ENCODE results near the gene ARIH1. TPM values are rescaled to one million over a fixed set of nuclear protein-coding genes. Genes with fewer than 3 reads are reported as not detected.
A peak's percentile ranks its signal among the peaks of the same experiment; 100 is the strongest.

ARIH1 gene
- total RNA-seq, 1 experiment from 2014 or later: 63.0 TPM

- Histone ChIP-seq H3K4me1 (ENCODE audit: insufficient read depth, low read length) (peaks cover 18% of the 10 kb centered on the region), H3K9me2 (replicated peaks; ENCODE audit: low read length) (no peaks in the 10 kb centered on the region), H3K27ac (ENCODE audit: low read length) (no peak overlapping the region), H3K79me2 (ENCODE audit: low read length) (peaks cover 99% of the 10 kb centered on the region), H3K36me3 (ENCODE audit: low read depth, low read length) (0 out of 2 replicates have a peak, but pooled peaks cover 3% of the 10 kb centered on the region), H3K4me3 (ENCODE audit: low read length) (no peak overlapping the region), H3F3A (ENCODE audit: low read length, unreplicated experiment) (no peaks in the 10 kb centered on the region), H3K9ac (ENCODE audit: low read length) (no peak overlapping the region), H2AFZ (ENCODE audit: low read length) (no peak overlapping the region), H3K9me3 (ENCODE audit: low read length) (no peaks in the 10 kb centered on the region), H3K27me3 (ENCODE audit: low read length) (no peaks in the 10 kb centered on the region), H4K20me1 (ENCODE audit: low read length) (peaks cover 67% of the 10 kb centered on the region), H3K4me2 (ENCODE audit: low read length) (no peak overlapping the region)
- DNase-seq (no peak), ATAC-seq (no peak)
- POLR2A ChIA-PET (ENCODE audit: unreplicated experiment): no interaction called here
- TF ChIP-seq EZH2 (IDR thresholded peaks at IDR 0.05; ENCODE audit: low read length, unreplicated experiment) (no peak), CTCF (conservative IDR thresholded peaks at IDR 0.05; ENCODE audit: low read depth, low read length) (no peak), EZH2phosphoT487 (IDR thresholded peaks at IDR 0.05; ENCODE audit: borderline replicate concordance, low read length) (no peak)
- intact Hi-C loops (cut with micrococcal nuclease): no loop called here
- CTCF ChIA-PET: no interaction called here
- BruUV-seq (replicated peaks): no TSS peak
Measured at GRCh38 chr15:72486144-72486543, 12.0 kb downstream of the ARIH1 start.

GRCh38 chr15:72487070-72487797 is 13.1 kb downstream of the ARIH1 start:
- ChIA-PET POLR2A (ENCODE audit: unreplicated experiment) (no interaction called here), CTCF (no interaction called here)
- no peaks in the 10 kb centered on the region for H3F3A ChIP-seq (ENCODE audit: low read length, unreplicated experiment)
- H4K20me1 ChIP-seq (ENCODE audit: low read length): peaks cover 70% of the 10 kb centered on the region
- H3K79me2 ChIP-seq (ENCODE audit: low read length): peaks cover 98% of the 10 kb centered on the region
- peak overlapping the region; percentile 37 for H3K4me2 ChIP-seq (ENCODE audit: low read length)
- ATAC-seq (no peak), DNase-seq (peak; percentile 32)
- no peak for TF ChIP-seq CTCF (conservative IDR thresholded peaks at IDR 0.05; ENCODE audit: low read depth, low read length)
- no peak for TF ChIP-seq EZH2phosphoT487 (IDR thresholded peaks at IDR 0.05; ENCODE audit: borderline replicate concordance, low read length)
- TF ChIP-seq EZH2 (IDR thresholded peaks at IDR 0.05; ENCODE audit: low read length, unreplicated experiment): no peak
- no peak overlapping the region for H3K9ac ChIP-seq (ENCODE audit: low read length)
- no peak overlapping the region for H3K4me3 ChIP-seq (ENCODE audit: low read length)
- BruUV-seq (replicated peaks): no TSS peak
- no peak overlapping the region for H3K27ac ChIP-seq (ENCODE audit: low read length)
- H3K4me1 ChIP-seq (ENCODE audit: insufficient read depth, low read length): peaks cover 28% of the 10 kb centered on the region
- intact Hi-C loops (cut with micrococcal nuclease): no loop called here
- no peaks in the 10 kb centered on the region for H3K9me2 ChIP-seq (replicated peaks; ENCODE audit: low read length)
- no peaks in the 10 kb centered on the region for H3K27me3 ChIP-seq (ENCODE audit: low read length)
- H2AFZ ChIP-seq (ENCODE audit: low read length): no peak overlapping the region
- H3K9me3 ChIP-seq (ENCODE audit: low read length): no peaks in the 10 kb centered on the region
- 0 out of 2 replicates have a peak, but pooled peaks cover 3% of the 10 kb centered on the region for H3K36me3 ChIP-seq (ENCODE audit: low read depth, low read length)

- Histone ChIP-seq H3K9me3 (ENCODE audit: low read length) (no peaks in the 10 kb centered on the region), H3K27ac (ENCODE audit: low read length) (no peak overlapping the region), H3K4me3 (ENCODE audit: low read length) (no peak overlapping the region), H3K4me1 (ENCODE audit: insufficient read depth, low read length) (peaks cover 37% of the 10 kb centered on the region), H3F3A (ENCODE audit: low read length, unreplicated experiment) (no peaks in the 10 kb centered on the region), H3K4me2 (ENCODE audit: low read length) (no peak overlapping the region), H2AFZ (ENCODE audit: low read length) (no peak overlapping the region), H4K20me1 (ENCODE audit: low read length) (peaks cover 71% of the 10 kb centered on the region), H3K36me3 (ENCODE audit: low read depth, low read length) (0 out of 2 replicates have a peak, but pooled peaks cover 3% of the 10 kb centered on the region), H3K9me2 (replicated peaks; ENCODE audit: low read length) (no peaks in the 10 kb centered on the region), H3K27me3 (ENCODE audit: low read length) (no peaks in the 10 kb centered on the region), H3K79me2 (ENCODE audit: low read length) (peaks cover 98% of the 10 kb centered on the region), H3K9ac (ENCODE audit: low read length) (no peak overlapping the region)
- intact Hi-C loops (cut with micrococcal nuclease): no loop called here
- no peak for TF ChIP-seq EZH2phosphoT487 (IDR thresholded peaks at IDR 0.05; ENCODE audit: borderline replicate concordance, low read length)
- no peak for TF ChIP-seq EZH2 (IDR thresholded peaks at IDR 0.05; ENCODE audit: low read length, unreplicated experiment)
- TF ChIP-seq CTCF (conservative IDR thresholded peaks at IDR 0.05; ENCODE audit: low read depth, low read length): no peak
- ATAC-seq (no peak), DNase-seq (no peak)
- ChIA-PET POLR2A (ENCODE audit: unreplicated experiment) (no interaction called here), CTCF (no interaction called here)
- BruUV-seq (replicated peaks): no TSS peak
Measured at GRCh38 chr15:72488558-72488957, 14.4 kb downstream of the ARIH1 start.
